ENCODE results near the gene CDH13. TPM values are rescaled to one million over a fixed set of nuclear protein-coding genes. Genes with fewer than 3 reads are reported as not detected.

The CDH13 gene
- total RNA-seq, 2 donors from 2014 or later, result 228 to 280 TPM

- DNase-seq (ENCODE audit: low spot score) (no peak), ATAC-seq (ENCODE audit: insufficient number of reproducible peaks, low FRiP score, low read depth) (no peak)
- Histone ChIP-seq H3K36me3 (no peaks in the 10 kb centered on the region), H3K4me3 (no peak overlapping the region), H3K4me1 (ENCODE audit: control insufficient read depth in 1 of 2, low read depth in 2 of 2) (no peaks in the 10 kb centered on the region), H3K27ac (no peak overlapping the region), H3K27me3 (replicated peaks; ENCODE audit: insufficient read depth) (no peaks in the 10 kb centered on the region), H3K9me3 (no peaks in the 10 kb centered on the region)
- TF ChIP-seq CTCF (IDR thresholded peaks at IDR 0.05), result no peak
Observed at GRCh38 chr16:83732536-83732935, 1105.8 kb downstream of the CDH13 start.

GRCh38 chr16:83733301-83733700 lies 1106.5 kb downstream of the CDH13 start:
- no peaks in the 10 kb centered on the region for H3K27me3 ChIP-seq (replicated peaks; ENCODE audit: insufficient read depth)
- TF ChIP-seq CTCF (IDR thresholded peaks at IDR 0.05), result no peak
- H3K4me1 ChIP-seq (ENCODE audit: control insufficient read depth in 1 of 2, low read depth in 2 of 2), result no peaks in the 10 kb centered on the region
- no peaks in the 10 kb centered on the region for H3K9me3 ChIP-seq
- H3K36me3 ChIP-seq, result no peaks in the 10 kb centered on the region
- H3K4me3 ChIP-seq, result no peak overlapping the region
- ATAC-seq (ENCODE audit: insufficient number of reproducible peaks, low FRiP score, low read depth), result no peak
- no peak overlapping the region for H3K27ac ChIP-seq
- DNase-seq (ENCODE audit: low spot score), result no peak

- no peak for DNase-seq (ENCODE audit: low spot score)
- Histone ChIP-seq H3K27ac (no peak overlapping the region), H3K36me3 (no peaks in the 10 kb centered on the region), H3K9me3 (no peaks in the 10 kb centered on the region), H3K4me3 (no peak overlapping the region), H3K27me3 (replicated peaks; ENCODE audit: insufficient read depth) (no peaks in the 10 kb centered on the region), H3K4me1 (ENCODE audit: control insufficient read depth in 1 of 2, low read depth in 2 of 2) (no peaks in the 10 kb centered on the region)
- ATAC-seq (ENCODE audit: insufficient number of reproducible peaks, low FRiP score, low read depth), result no peak
- TF ChIP-seq CTCF (IDR thresholded peaks at IDR 0.05), result no peak
Observed at GRCh38 chr16:83734136-83734535, 1107.4 kb downstream of the CDH13 start.

GRCh38 chr16:83737729-83738354 lies 1111.1 kb downstream of the CDH13 start:
- DNase-seq (ENCODE audit: low spot score) (no peak), ATAC-seq (ENCODE audit: insufficient number of reproducible peaks, low FRiP score, low read depth) (no peak)
- no peak overlapping the region for H3K27ac ChIP-seq
- H3K36me3 ChIP-seq, result no peaks in the 10 kb centered on the region
- H3K4me1 ChIP-seq (ENCODE audit: control insufficient read depth in 1 of 2, low read depth in 2 of 2), result no peaks in the 10 kb centered on the region
- no peaks in the 10 kb centered on the region for H3K27me3 ChIP-seq (replicated peaks; ENCODE audit: insufficient read depth)
- no peak overlapping the region for H3K4me3 ChIP-seq
- TF ChIP-seq CTCF (IDR thresholded peaks at IDR 0.05), result no peak
- no peaks in the 10 kb centered on the region for H3K9me3 ChIP-seq

GRCh38 chr16:83738923-83739503 lies 1112.2 kb downstream of the CDH13 start:
- Histone ChIP-seq H3K36me3 (no peaks in the 10 kb centered on the region), H3K27ac (no peak overlapping the region), H3K4me3 (no peak overlapping the region), H3K4me1 (ENCODE audit: control insufficient read depth in 1 of 2, low read depth in 2 of 2) (no peaks in the 10 kb centered on the region), H3K27me3 (replicated peaks; ENCODE audit: insufficient read depth) (no peaks in the 10 kb centered on the region), H3K9me3 (no peaks in the 10 kb centered on the region)
- no peak for ATAC-seq (ENCODE audit: insufficient number of reproducible peaks, low FRiP score, low read depth)
- TF ChIP-seq CTCF (IDR thresholded peaks at IDR 0.05), result no peak
- no peak for DNase-seq (ENCODE audit: low spot score)
